ENCODE measurements around the gene PLXNB2.
A peak's percentile ranks its signal among the peaks of the same experiment; 100 is the strongest.

The PLXNB2 gene, protein sequence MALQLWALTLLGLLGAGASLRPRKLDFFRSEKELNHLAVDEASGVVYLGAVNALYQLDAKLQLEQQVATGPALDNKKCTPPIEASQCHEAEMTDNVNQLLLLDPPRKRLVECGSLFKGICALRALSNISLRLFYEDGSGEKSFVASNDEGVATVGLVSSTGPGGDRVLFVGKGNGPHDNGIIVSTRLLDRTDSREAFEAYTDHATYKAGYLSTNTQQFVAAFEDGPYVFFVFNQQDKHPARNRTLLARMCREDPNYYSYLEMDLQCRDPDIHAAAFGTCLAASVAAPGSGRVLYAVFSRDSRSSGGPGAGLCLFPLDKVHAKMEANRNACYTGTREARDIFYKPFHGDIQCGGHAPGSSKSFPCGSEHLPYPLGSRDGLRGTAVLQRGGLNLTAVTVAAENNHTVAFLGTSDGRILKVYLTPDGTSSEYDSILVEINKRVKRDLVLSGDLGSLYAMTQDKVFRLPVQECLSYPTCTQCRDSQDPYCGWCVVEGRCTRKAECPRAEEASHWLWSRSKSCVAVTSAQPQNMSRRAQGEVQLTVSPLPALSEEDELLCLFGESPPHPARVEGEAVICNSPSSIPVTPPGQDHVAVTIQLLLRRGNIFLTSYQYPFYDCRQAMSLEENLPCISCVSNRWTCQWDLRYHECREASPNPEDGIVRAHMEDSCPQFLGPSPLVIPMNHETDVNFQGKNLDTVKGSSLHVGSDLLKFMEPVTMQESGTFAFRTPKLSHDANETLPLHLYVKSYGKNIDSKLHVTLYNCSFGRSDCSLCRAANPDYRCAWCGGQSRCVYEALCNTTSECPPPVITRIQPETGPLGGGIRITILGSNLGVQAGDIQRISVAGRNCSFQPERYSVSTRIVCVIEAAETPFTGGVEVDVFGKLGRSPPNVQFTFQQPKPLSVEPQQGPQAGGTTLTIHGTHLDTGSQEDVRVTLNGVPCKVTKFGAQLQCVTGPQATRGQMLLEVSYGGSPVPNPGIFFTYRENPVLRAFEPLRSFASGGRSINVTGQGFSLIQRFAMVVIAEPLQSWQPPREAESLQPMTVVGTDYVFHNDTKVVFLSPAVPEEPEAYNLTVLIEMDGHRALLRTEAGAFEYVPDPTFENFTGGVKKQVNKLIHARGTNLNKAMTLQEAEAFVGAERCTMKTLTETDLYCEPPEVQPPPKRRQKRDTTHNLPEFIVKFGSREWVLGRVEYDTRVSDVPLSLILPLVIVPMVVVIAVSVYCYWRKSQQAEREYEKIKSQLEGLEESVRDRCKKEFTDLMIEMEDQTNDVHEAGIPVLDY (N-terminal part only)

DNA sequence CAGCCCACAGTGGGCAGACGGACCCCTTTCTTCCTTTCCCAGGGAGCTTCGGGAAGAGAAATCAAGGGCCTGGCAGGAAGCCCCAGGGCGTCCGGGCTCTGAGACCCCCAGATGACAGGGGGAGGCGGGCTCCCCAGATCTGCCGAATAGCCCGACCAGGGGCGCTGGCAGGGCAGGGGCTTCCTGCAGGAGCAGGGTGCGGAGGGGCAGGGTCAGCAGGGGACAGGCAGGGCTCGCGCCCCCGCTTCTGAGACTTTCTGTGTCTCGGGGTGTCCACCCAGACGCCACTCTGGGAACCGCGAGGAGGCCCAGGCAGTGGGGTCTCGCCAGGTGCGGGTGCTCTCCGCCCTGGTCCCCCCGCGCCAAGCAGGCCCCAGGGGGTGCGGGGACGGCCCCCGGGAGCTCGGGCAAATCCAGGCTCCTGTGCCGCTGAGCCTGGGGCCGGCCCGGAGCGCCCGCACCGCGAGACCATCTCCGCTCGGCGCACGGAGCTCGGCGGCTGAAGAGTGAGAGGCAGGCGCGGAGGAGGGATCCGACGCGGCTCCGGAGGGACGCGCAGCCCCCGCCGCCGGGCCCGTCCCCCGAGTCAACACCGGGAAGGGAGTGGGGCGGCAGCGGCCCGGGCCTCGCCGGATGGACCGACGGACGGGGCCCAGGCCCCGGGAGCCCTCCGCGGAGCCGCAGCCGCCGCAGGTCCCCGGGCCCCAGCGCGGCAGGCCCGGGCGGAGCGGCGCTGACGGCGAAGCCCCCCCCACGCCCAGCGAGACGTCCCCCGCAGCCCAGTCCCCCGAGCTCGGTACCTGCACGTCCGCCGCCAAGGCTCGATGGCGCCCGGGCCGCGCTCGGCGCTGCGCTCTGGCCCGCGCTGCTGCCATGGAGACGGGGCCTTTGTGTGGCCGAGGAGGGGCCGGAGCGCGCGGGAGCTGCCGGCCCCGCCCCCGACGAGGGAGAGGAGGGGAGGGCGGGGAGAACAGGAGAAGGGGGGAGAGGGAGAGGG is at the start of gene PLXNB2:
Gene PLXNB2 (minus strand): TSS at position 894 of the 997 bp plus-strand sequence. CDS start 17,062 bp downstream, outside the sequence.
- no peak for DNase-seq (ENCODE audit: low spot score)
- TF ChIP-seq, protein P1, sequence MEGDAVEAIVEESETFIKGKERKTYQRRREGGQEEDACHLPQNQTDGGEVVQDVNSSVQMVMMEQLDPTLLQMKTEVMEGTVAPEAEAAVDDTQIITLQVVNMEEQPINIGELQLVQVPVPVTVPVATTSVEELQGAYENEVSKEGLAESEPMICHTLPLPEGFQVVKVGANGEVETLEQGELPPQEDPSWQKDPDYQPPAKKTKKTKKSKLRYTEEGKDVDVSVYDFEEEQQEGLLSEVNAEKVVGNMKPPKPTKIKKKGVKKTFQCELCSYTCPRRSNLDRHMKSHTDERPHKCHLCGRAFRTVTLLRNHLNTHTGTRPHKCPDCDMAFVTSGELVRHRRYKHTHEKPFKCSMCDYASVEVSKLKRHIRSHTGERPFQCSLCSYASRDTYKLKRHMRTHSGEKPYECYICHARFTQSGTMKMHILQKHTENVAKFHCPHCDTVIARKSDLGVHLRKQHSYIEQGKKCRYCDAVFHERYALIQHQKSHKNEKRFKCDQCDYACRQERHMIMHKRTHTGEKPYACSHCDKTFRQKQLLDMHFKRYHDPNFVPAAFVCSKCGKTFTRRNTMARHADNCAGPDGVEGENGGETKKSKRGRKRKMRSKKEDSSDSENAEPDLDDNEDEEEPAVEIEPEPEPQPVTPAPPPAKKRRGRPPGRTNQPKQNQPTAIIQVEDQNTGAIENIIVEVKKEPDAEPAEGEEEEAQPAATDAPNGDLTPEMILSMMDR (IDR thresholded peaks at IDR 0.05): no peak

DNA sequence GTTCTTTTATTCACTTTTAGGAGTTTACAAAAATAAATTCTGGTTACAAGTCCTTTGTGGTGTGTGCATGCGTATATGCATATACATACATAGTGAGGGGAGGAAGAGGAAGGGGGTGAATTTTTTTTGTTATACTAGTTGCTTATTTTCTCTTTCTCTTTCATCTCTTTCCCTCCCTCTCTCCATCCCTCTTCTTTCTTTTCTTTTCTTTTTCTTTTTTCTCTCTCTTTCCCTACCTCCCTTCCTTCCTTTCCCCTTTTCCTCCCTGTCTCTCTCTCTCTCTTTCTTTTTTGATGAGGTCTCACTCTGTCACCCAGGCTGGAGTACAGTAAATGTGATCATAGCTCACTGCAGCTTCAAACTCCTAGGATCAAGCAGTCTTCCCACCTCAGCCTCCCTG is 49.8 kb upstream of the PLXNB2 start:
- H3K27ac ChIP-seq: no peak overlapping the region
- TF ChIP-seq, protein P1 (IDR thresholded peaks at IDR 0.05): no peak
- no peak overlapping the region for H3K4me3 ChIP-seq
- DNase-seq (ENCODE audit: low spot score): no peak

More for the DNA sequence above, at the start of gene PLXNB2:
- Histone ChIP-seq H3K27ac (peak within 1 kb of the TSS; percentile 83 to 98), H3K4me3 (peak within 1 kb of the TSS; percentile 96)

DNA sequence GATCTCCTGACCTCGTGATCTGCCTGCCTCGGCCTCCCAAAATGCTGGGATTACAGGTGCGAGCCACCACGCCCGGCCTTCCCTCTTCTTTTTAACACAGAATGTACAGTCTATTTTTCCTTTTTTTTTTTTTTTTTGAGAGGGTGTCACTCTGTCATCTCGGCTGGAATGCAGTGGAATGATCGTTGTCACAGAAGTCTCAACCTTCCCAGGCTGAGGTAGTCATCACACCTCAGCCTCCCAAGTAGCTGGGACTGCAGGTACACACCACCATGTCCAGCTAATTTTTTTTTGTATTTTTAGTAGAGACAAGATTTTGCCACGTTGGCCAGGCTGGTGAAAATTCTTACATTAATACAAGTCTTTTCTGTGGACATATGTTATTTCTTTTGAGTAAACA is 48.7 kb upstream of the PLXNB2 start:
- Histone ChIP-seq H3K4me3 (no peak overlapping the region), H3K27ac (no peak overlapping the region)
- DNase-seq (ENCODE audit: low spot score): no peak
- TF ChIP-seq, protein P1 (IDR thresholded peaks at IDR 0.05): no peak

DNA sequence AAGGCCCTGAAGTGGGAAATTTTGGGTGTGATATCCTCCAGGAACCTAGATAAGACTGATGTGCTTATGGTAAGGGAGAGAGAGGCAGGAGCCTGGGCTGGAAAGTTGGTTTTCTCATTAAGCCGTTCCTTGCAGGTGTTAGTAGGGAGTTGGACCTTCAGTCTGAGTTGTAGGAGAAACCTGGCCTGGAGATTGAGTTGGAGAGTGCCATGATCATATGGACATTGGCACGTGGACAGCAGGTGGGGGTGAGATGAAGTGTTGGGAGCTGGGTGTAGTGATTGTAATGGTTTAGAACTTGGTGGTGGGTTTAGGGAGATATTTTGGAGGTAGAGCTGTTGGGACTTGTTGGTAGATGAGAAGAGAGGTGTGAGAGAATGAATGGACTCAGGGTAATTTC is 40.6 kb upstream of the PLXNB2 start:
- H3K4me3 ChIP-seq: no peak overlapping the region
- H3K27ac ChIP-seq: no peak overlapping the region
- TF ChIP-seq, protein P1 (IDR thresholded peaks at IDR 0.05): no peak
- no peak for DNase-seq (ENCODE audit: low spot score)

DNA sequence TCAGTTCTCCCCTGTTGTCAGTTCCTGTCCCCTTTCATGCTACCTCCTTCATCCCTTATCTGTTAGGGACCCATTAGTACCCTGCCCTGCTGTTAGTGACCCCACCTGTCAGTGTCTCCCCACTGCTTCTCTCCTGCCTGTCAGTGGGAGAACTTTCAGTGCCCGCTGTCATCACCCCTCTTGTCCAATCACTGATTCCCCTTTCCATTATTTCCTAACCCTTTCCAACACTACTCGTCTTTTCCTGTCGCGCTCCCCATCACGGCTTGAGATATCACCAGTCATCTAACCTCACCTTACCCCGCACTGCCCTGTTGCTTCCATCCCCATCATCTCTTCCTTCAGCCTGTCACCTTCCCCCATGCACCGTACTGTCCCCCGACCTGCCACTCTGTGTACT is 39.7 kb upstream of the PLXNB2 start:
- TF ChIP-seq, protein P1 (IDR thresholded peaks at IDR 0.05): no peak
- H3K4me3 ChIP-seq: no peak overlapping the region
- no peak for DNase-seq (ENCODE audit: low spot score)
- H3K27ac ChIP-seq: no peak overlapping the region

DNA sequence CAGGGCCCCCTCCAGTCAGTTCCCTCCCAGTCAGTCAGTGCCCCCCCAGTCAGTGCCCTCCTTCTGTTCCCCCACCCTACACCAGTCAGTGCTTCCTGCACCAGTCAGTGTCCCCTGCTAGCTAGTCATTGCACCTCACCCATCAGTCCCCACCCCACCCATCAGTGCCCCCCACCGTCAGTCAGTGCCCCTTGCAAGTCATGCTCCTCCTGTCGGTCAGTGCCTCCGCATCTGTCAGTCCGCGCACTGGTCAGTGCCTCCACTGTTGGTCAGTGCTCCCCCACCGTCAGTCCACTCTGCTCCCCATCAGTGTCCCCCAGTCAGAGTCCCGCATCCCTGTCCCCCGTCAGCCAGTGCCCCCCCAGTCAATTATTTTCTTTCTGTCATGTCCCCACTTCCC is 39.0 kb upstream of the PLXNB2 start:
- no peak overlapping the region for H3K27ac ChIP-seq
- TF ChIP-seq, protein P1 (IDR thresholded peaks at IDR 0.05): no peak
- no peak overlapping the region for H3K4me3 ChIP-seq
- DNase-seq (ENCODE audit: low spot score): no peak

Measured in coronary artery (tissue), 2 donors.